Hippocampal formation (tissue), 2 donors: ENCODE measurements around the gene ZIC2.
"Not testable (repeated sequence)": the region's sequence is repeated elsewhere in the genome, so short reads cannot be mapped to it uniquely, and the experiment has no call there.

Source experiments
- DNase-seq, 2 donors: peaks; one replicate each; lab custom pipeline; 2025; lab: John Stamatoyannopoulos, UW

Gene ZIC2

DNA sequence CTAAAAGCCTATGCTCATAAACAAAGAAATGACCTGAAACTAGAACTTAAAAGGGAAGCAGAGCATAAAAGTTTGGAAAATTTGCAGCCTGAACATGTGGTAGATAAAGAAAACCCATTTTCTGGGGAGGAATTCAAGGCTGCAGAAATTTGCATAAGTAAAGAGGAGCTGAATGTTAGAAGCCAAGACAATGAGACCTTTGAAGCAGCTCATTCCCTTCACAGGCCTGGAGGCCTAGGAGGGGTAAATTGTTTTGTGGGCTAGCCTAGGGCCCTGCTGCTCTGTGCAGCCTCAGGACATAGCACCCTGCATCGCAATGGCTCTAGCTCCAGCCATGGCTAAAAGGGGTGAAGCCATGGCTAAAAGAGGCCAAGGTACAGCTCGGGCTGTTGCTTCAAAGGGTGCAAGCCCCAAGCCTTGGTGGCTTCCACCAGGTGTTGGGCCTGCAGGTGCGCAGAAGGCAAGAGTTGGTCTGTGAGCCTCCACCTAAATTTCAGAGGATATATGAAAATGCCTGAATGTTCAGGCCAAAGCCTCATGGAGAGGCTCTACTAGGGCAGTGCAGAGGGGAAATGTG, 38.3 kb downstream of the ZIC2 start:
- DNase-seq: no peak

DNA sequence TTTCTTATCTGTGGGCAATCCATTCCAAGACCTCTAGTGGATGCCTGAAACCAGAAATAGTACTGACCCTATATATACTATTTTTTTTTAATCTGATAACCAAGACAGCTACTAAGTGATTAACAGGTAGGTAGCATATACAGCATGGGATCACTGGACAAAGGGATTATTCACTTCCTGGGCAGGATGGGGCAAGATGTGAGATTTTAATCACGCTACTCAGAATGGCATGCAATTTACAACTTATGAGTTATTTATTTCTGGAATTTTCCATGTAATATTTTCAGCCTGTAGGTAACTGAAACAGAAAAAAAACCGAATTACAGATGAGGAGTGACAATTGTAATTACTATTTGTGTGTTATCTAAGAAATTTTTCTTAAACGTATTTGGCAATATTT, 41.2 kb downstream of the ZIC2 start:
- DNase-seq: no peak

DNA sequence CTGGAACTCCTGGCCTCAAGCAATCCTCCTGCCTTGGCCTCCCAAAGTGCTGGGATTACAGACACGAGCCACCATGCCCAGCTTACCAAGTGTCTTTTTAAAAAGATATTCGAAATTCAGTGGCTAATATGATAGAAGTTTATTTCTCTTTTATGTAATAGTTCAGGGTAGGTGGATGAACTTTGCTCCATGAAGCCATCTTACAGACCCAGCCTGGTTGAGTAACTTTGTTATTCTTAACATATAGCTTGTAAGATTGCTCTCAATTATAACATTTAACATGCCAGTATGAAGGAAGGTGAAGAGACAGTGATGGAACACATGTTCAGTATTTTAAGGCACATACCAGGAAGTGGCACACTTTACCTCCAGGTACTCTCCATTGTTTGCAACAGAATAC, 42.4 kb downstream of the ZIC2 start:
- no peak for DNase-seq

DNA sequence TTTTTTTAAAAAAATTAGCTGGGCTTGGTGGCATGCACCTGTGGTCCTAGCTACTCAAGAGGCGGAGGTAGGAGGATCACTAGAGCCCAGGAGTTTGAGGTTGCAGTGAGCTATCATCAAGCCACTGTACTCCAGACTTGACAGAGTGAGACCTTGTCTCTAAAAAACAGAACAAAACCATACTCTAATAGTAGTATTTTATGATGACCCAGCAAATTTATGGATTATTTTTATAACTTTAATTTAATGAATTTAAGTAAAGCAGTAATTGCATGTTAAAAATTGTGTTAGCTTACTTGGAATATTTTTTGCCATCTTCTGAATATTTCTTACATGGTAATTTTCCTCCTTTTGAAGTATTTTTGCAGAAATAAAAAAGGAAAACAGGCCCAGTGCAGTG, 48.3 kb downstream of the ZIC2 start:
- no peak for DNase-seq

GRCh38 chr13:100032642-100033041, 51.1 kb downstream of the ZIC2 start:
- DNase-seq: not testable (repeated sequence)

GRCh38 chr13:100035936-100036335, 54.4 kb downstream of the ZIC2 start:
- DNase-seq: no peak
